CD4-positive, alpha-beta T cell (primary cell): ENCODE measurements around the gene DIPK1B. TPM values are rescaled to one million over a fixed set of nuclear protein-coding genes. Genes with fewer than 3 reads are reported as not detected.

Source experiments
- ATAC-seq: fragments of 200-7000 bp; cut with Tn5 transposase; one replicate; pipeline ENCODE4 v1.10.0; 2022; ENCODE audit warnings: mild to moderate bottlenecking; ENCODE audit not compliant: poor library complexity
- CTCF ChIA-PET: fragments of 350-600 bp; sonication (Branson Sonifier 250); formaldehyde crosslinking; loops from one replicate; lab custom pipeline; 2021; ENCODE audit warnings: antibody characterized with exemption, inconsistent platforms; lab: Charles Lee
- POLR2A ChIA-PET: fragments of 350-600 bp; sonication (Branson Sonifier 250); formaldehyde crosslinking; loops from one replicate; lab custom pipeline; 2021; ENCODE audit warnings: antibody characterized with exemption, inconsistent platforms; lab: Charles Lee
- DNase-seq, 14 experiments: peaks; one replicate each; pipeline ENCODE4 v3.0.0-alpha.2; 2013 to 2020; ENCODE audit warnings: mixed read lengths in 2 of 14
- H3K27ac ChIP-seq, 2 donors: one replicate each; pipeline versions ENCODE4 v1.5.1 to v1.7.0; 2013; ENCODE audit warnings: low read length in 2 of 2, low read depth in 1 of 2, mild to moderate bottlenecking in 1 of 2
- H3K27me3 ChIP-seq, 2 experiments: 1 replicate in 1 of 2; 2 replicates in 1 of 2; pipeline versions ENCODE4 v1.6.1 to v1.7.0; 2013; ENCODE audit warnings: low read length in 2 of 2, control low read depth in 1 of 2, mild to moderate bottlenecking in 1 of 2, moderate library complexity in 1 of 2; ENCODE audit not compliant: insufficient read depth in 2 of 2, control insufficient read depth in 1 of 2
- H3K36me3 ChIP-seq: one replicate; pipeline ENCODE4 v1.6.1; 2013; ENCODE audit warnings: low read length, control low read depth; ENCODE audit not compliant: insufficient read depth
- H3K4me1 ChIP-seq: one replicate; pipeline ENCODE4 v1.6.1; 2013; ENCODE audit warnings: low read length, control low read depth; ENCODE audit not compliant: insufficient read depth
- H3K4me3 ChIP-seq: one replicate; pipeline ENCODE4 v1.5.1; 2013; ENCODE audit warnings: mild to moderate bottlenecking, low read length, moderate library complexity
- H3K9me3 ChIP-seq, 2 experiments: 1 replicate in 1 of 2; 2 replicates in 1 of 2; pipeline versions ENCODE4 v1.6.1 to v1.7.0; 2013; ENCODE audit warnings: low read length in 2 of 2, mild to moderate bottlenecking in 2 of 2, control low read depth in 1 of 2, moderate library complexity in 1 of 2; ENCODE audit not compliant: control insufficient read depth in 1 of 2, insufficient read depth in 1 of 2
- H3K27ac Mint-ChIP-seq: one replicate; pipeline ENCODE4 v1.8.0; 2020; ENCODE audit warnings: mixed read lengths
- H3K27me3 Mint-ChIP-seq: one replicate; pipeline ENCODE4 v1.8.0; 2021; ENCODE audit warnings: mixed read lengths
- H3K36me3 Mint-ChIP-seq: one replicate; pipeline ENCODE4 v1.8.0; 2021; ENCODE audit warnings: low read depth, mixed read lengths
- H3K4me1 Mint-ChIP-seq: one replicate; pipeline ENCODE4 v1.8.0; 2021; ENCODE audit warnings: low read depth, mixed read lengths
- H3K4me3 Mint-ChIP-seq: one replicate; pipeline ENCODE4 v1.8.0; 2020; ENCODE audit warnings: mild to moderate bottlenecking, mixed read lengths
- H3K9me3 Mint-ChIP-seq: one replicate; pipeline ENCODE4 v1.8.0; 2020; ENCODE audit warnings: mixed read lengths
- intact Hi-C, 2 experiments: fragments of 100-400 bp; cut with DNase I in 1 of 2; cut with micrococcal nuclease in 1 of 2; formaldehyde crosslinking; loops; one replicate each; pipeline versions ENCODE4 v1.15.1 to v1.9.0; 2023 to 2025; cut with DNase I, micrococcal nuclease
- total RNA-seq, 174 experiments: library from RNA in 2 of 174; stranded (reverse) in 2 of 174; gene quantifications; one replicate each; pipeline ENCODE4 v1.2.3 and lab custom pipeline; 2021 to 2026
- TF ChIP-seq, protein P1 (sequence below): fragments of 200-600 bp; IDR thresholded peaks from one replicate; pipeline ENCODE4 v1.8.0; 2022; ENCODE audit warnings: antibody characterized with exemption, mild to moderate bottlenecking

Gene DIPK1B
- total RNA-seq, 2 experiments from 2014 or later: 0.11 TPM; not detected in 1

DNA sequence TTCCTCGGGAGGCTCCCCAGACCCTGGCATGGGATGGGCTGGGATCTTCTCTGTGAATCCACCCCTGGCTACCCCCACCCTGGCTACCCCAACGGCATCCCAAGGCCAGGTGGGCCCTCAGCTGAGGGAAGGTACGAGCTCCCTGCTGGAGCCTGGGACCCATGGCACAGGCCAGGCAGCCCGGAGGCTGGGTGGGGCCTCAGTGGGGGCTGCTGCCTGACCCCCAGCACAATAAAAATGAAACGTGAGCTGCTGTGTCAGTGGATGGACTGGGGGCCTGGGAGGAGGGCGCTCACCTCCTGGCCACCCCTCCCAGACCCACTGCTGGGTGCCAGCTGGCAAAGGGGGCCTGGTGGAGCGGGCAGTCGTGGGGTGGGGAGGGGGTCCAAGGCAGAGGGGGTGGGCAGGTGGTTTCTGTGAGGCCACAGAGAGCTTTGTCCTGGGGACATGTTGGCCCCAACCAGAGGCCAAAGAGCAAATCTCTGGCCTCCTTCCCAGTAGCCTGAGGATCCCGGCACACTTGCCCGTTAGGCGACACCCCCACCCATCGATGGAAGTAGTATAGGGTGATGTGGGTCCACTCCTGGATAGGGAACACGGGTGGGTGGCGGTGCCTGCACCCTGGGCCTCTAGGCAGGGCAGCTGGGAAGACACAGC lies 39.8 kb upstream of the DIPK1B start:
- peaks cover 6% of the 10 kb centered on the region for H3K27me3 Mint-ChIP-seq
- ATAC-seq: no peak
- DNase-seq: no peak
- peaks cover 0 to 7% of the 10 kb centered on the region in 2 experiments for H3K9me3 ChIP-seq
- no peaks in the 10 kb centered on the region for H3K4me1 Mint-ChIP-seq
- POLR2A ChIA-PET: no interaction called here
- no peak overlapping the region for H3K4me3 ChIP-seq
- no peaks in the 10 kb centered on the region for H3K9me3 Mint-ChIP-seq
- H3K36me3 Mint-ChIP-seq: no peaks in the 10 kb centered on the region
- H3K36me3 ChIP-seq: no peaks in the 10 kb centered on the region
- H3K27ac ChIP-seq: no peak overlapping the region
- no peak overlapping the region for H3K4me3 Mint-ChIP-seq
- peaks cover 1 to 3% of the 10 kb centered on the region in 2 experiments for H3K27me3 ChIP-seq
- TF ChIP-seq, protein P1, sequence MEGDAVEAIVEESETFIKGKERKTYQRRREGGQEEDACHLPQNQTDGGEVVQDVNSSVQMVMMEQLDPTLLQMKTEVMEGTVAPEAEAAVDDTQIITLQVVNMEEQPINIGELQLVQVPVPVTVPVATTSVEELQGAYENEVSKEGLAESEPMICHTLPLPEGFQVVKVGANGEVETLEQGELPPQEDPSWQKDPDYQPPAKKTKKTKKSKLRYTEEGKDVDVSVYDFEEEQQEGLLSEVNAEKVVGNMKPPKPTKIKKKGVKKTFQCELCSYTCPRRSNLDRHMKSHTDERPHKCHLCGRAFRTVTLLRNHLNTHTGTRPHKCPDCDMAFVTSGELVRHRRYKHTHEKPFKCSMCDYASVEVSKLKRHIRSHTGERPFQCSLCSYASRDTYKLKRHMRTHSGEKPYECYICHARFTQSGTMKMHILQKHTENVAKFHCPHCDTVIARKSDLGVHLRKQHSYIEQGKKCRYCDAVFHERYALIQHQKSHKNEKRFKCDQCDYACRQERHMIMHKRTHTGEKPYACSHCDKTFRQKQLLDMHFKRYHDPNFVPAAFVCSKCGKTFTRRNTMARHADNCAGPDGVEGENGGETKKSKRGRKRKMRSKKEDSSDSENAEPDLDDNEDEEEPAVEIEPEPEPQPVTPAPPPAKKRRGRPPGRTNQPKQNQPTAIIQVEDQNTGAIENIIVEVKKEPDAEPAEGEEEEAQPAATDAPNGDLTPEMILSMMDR: no peak
- H3K27ac Mint-ChIP-seq: no peak overlapping the region
- intact Hi-C loops: no loop called here
- CTCF ChIA-PET: interaction anchor here (0.9 to 1.3 kb wide), 3 partner anchors 28 to 189 kb away, joined by 3 to 4 read pairs (median 3); no protein-coding TSS in a partner anchor
- peaks cover 5% of the 10 kb centered on the region for H3K4me1 ChIP-seq

DNA sequence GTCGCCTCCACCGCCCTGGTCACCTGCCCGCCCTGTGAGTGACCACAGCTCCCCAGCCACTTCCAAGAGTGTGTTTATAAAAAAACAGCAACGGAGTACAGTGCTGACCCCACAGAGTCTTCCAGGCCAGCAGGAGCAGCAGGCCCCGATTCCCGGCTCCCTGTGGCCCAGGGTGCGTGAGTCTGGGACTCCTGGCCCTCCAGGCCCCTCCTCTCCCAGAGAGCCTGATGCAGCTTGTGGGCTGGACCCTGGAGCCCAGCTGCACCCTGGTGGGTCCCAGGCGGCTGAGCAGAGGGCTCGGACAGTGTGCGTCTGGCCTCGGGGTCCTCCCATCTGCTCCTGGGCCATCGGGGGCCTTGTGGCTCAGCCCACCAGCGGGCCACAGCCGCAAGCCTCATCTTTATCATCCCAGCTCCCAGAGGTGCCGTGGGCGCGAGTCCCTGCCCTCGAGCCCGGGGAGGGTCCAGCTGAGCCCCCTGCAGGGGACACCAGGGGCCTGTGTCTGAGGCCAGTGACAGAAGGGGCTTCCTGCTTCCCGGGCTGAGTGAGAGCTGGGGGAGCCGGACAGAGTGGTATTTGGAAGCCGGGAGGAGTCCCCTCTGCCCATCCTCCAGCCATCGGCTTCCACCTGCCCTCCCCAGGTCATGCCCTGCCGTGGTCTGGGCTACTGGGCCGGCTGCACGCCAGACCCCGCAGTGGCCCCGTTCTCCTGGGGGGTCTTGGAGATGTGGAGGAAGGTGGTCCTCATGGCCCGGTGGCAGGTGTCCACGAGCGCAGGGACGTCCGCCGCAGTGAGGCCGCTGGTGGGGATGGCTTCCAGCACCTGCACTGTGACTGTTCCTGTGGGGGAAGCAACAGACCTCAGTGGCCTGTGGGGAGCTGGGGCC lies 39.0 kb upstream of the DIPK1B start:
- CTCF ChIA-PET: no interaction called here
- H3K36me3 ChIP-seq: no peaks in the 10 kb centered on the region
- peaks cover 6% of the 10 kb centered on the region for H3K27me3 Mint-ChIP-seq

DNA sequence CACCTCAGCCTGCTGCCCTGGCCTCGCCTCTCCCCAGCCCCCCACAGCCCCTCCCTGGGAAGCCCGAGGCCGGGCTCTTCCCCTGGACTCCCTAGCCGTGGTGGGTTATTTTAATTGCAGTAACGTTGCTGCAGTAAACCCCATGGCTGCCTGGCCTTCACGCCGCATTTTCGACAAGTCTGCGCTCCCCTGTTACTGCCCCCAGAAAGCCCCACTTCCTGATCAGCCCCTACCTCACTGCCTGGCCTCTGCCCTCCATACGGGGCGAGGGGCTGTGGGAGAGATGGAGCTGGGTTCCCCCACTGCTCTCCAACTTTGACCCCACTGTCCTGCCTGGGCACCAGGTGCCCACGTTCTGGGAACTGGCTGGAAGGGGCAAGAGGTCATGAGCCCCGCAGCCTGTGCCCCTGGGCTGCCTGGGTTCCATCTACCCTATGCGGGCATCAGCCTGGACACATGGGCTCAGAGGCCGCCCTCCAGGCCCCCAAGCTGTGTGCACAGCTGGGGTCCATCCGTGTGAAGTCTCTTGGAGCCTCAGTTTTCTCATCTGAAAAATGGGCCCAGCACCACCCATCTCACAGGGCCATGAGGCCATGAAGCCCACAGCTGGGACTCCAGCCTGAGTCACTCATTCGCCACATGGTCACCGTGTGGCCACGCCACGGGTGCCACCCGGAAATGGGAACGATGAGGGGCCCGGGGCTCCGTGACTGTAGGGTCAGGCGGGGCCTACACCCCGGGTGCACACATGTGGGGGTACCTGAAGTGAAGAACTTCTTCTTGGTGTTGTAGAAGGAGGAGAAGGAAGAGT lies 38.2 kb upstream of the DIPK1B start:
- TF ChIP-seq, protein P1: no peak

More for the DNA sequence above, 39.0 kb upstream of the DIPK1B start:
- no peak for DNase-seq
- Mint-ChIP-seq H3K4me1 (no peaks in the 10 kb centered on the region), H3K36me3 (no peaks in the 10 kb centered on the region), H3K9me3 (no peaks in the 10 kb centered on the region), H3K4me3 (no peak overlapping the region), H3K27ac (no peak overlapping the region)
- Histone ChIP-seq H3K27ac (no peak overlapping the region), H3K9me3 (peaks cover 0 to 7% of the 10 kb centered on the region in 2 experiments), H3K4me3 (no peak overlapping the region), H3K4me1 (peaks cover 5% of the 10 kb centered on the region), H3K27me3 (no peaks in the 10 kb centered on the region)
- ATAC-seq: no peak
- intact Hi-C loops: no loop called here
- POLR2A ChIA-PET: no interaction called here
- TF ChIP-seq, protein P1: no peak

More for the DNA sequence above, 38.2 kb upstream of the DIPK1B start:
- H3K27me3 ChIP-seq: no peaks in the 10 kb centered on the region
- H3K36me3 ChIP-seq: no peaks in the 10 kb centered on the region
- Mint-ChIP-seq H3K36me3 (no peaks in the 10 kb centered on the region), H3K9me3 (no peaks in the 10 kb centered on the region), H3K4me3 (no peak overlapping the region), H3K4me1 (no peaks in the 10 kb centered on the region), H3K27me3 (no peaks in the 10 kb centered on the region), H3K27ac (no peak overlapping the region)
- DNase-seq (no peak), ATAC-seq (no peak)
- H3K9me3 ChIP-seq: peaks cover 0 to 7% of the 10 kb centered on the region in 2 experiments
- ChIA-PET POLR2A (no interaction called here), CTCF (no interaction called here)
- H3K4me3 ChIP-seq: no peak overlapping the region
- H3K4me1 ChIP-seq: peaks cover 6% of the 10 kb centered on the region
- intact Hi-C loops: no loop called here
- no peak overlapping the region for H3K27ac ChIP-seq
